ENCODE measurements around the gene FBXL15. TPM values are rescaled to one million over a fixed set of nuclear protein-coding genes. Genes with fewer than 3 reads are reported as not detected.

FBXL15 gene
- total and polyA plus RNA-seq, 9 of the 15 experiments (the other 6 are each of a cell fraction or from before 2014, with no cell fraction given): 0.08 to 25.9 (median 3.5) TPM

DNA sequence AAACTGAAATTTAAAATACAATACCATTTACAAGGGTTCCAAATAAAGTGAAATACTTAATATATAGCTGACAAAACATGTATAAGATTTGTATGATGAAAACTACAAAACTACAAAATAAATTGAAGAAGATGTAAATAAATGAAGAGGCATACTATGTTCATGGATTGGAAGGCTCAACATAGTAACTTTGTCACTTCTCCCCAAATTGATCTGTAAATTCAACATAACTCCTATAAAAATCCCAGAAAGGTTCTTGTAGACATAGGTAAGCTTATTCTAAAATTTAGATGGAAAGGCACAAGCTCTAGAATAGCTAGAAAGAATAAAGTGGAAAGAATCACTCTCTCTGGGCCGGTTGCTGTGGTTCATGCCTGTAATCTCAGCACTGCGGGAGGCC is 49.3 kb upstream of the FBXL15 start (continued):
- TF ChIP-seq SRSF9 (IDR thresholded peaks at IDR 0.05; ENCODE audit: borderline replicate concordance, low read depth, low read length) (no peak), JUN (IDR thresholded peaks at IDR 0.05; ENCODE audit: borderline replicate concordance, low read depth, low read length) (no peak), JUN (CRISPR knock-in tag; IDR thresholded peaks at IDR 0.05; ENCODE audit: borderline replicate concordance) (no peak)

DNA sequence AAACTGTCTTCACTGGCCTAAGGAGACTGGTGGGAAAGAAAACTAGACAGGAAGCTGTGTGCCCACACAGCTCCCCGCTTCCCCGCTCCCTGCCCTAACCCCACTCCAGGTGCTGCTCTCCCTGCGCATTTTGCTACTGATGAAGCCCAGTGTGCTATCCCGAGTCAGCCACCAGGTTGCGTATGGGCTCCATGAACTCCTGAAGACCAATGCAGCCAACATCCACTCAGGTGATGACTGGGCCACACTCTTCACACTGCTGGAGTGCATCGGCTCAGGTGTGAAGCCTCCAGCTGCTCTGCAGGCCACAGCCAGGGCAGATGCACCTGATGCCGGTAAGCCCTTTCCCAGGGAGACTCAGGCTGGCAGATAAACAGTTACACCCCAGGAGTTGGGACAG is 45.4 kb upstream of the FBXL15 start:
- in situ Hi-C loops (cut with MboI) (loop anchor here (25.0 kb wide), 1 partner anchor 212 kb away; no protein-coding TSS in a partner anchor), intact Hi-C loops (cut with micrococcal nuclease) (no loop called here)
- 96% methylated on average over 7 of the region's 7 CpGs for WGBS (ENCODE audit: insufficient coverage, low coverage, missing lambda C conversion rate)
- ATAC-seq (peak; percentile 55), DNase-seq (ENCODE audit: extremely low read depth in 1 of 4, low spot score in 3 of 4) (no peak), FAIRE-seq (no peak)
- H3K9me1 ChIP-seq (ENCODE audit: control insufficient read depth, insufficient read depth, low read length): no peaks in the 10 kb centered on the region
- H4K20me1 ChIP-seq (replicated peaks; ENCODE audit: control insufficient read depth, insufficient read depth, low read length): no peaks in the 10 kb centered on the region
- no peak overlapping the region for H3K4me2 ChIP-seq (ENCODE audit: insufficient read depth, low read length)
- ChIA-PET CTCF (ENCODE audit: low intra/inter-chr PET ratio) (interaction anchor here (0.6 kb wide), 1 partner anchor 146 kb away, joined by 3 read pairs; no protein-coding TSS in a partner anchor), POLR2A (interaction anchor here (1.4 to 1.5 kb wide), 2 partner anchors 9 to 12 kb away, joined by 3 to 6 read pairs; no protein-coding TSS in a partner anchor)
- H3K27me3 ChIP-seq (ENCODE audit: control insufficient read depth in 2 of 2, insufficient read depth in 2 of 2, low read length in 2 of 2): no peaks in the 10 kb centered on the region
- H3K9ac ChIP-seq (ENCODE audit: insufficient read depth in 1 of 2, low read depth in 2 of 2, low read length in 2 of 2): 0 out of 4 replicates have a peak overlapping the region, but pooled peaks of 1 of the 2 experiments have one; percentile 52
- H3K9me3 ChIP-seq (replicated peaks; ENCODE audit: control insufficient read depth, insufficient read depth, low read depth, low read length): no peaks in the 10 kb centered on the region
- H3K79me2 ChIP-seq (ENCODE audit: control insufficient read depth, insufficient read depth, low read length): no peaks in the 10 kb centered on the region
- H2AFZ ChIP-seq (ENCODE audit: low read depth, low read length): no peak overlapping the region
- no TSS peak for BruUV-seq (replicated peaks)
- no peak overlapping the region for H3K27ac ChIP-seq (ENCODE audit: extremely low read depth, low read depth, low read length)
- TF ChIP-seq, protein P1, sequence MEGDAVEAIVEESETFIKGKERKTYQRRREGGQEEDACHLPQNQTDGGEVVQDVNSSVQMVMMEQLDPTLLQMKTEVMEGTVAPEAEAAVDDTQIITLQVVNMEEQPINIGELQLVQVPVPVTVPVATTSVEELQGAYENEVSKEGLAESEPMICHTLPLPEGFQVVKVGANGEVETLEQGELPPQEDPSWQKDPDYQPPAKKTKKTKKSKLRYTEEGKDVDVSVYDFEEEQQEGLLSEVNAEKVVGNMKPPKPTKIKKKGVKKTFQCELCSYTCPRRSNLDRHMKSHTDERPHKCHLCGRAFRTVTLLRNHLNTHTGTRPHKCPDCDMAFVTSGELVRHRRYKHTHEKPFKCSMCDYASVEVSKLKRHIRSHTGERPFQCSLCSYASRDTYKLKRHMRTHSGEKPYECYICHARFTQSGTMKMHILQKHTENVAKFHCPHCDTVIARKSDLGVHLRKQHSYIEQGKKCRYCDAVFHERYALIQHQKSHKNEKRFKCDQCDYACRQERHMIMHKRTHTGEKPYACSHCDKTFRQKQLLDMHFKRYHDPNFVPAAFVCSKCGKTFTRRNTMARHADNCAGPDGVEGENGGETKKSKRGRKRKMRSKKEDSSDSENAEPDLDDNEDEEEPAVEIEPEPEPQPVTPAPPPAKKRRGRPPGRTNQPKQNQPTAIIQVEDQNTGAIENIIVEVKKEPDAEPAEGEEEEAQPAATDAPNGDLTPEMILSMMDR (IDR thresholded peaks at IDR 0.05 in 2 of 3, conservative IDR thresholded peaks at IDR 0.05 in 1 of 3; ENCODE audit: insufficient read depth in 2 of 3, low read depth in 1 of 3, low read length in 3 of 3): peak in 2 of 3 experiments; percentile 13 to 19; a peak in 1 of 6 replicates
- TF ChIP-seq, protein P2, sequence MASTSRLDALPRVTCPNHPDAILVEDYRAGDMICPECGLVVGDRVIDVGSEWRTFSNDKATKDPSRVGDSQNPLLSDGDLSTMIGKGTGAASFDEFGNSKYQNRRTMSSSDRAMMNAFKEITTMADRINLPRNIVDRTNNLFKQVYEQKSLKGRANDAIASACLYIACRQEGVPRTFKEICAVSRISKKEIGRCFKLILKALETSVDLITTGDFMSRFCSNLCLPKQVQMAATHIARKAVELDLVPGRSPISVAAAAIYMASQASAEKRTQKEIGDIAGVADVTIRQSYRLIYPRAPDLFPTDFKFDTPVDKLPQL (IDR thresholded peaks at IDR 0.05; ENCODE audit: extremely low read depth, insufficient read length): no peak
- H3K36me3 ChIP-seq (ENCODE audit: control insufficient read depth, insufficient read depth, low read length): peaks cover 56% of the 10 kb centered on the region; the same call in 2 of the 3 replicates
- no peaks in the 10 kb centered on the region for H3K4me1 ChIP-seq (replicated peaks in 1 of 2; ENCODE audit: control insufficient read depth in 2 of 2, insufficient read depth in 2 of 2, low read length in 2 of 2)
- no peak overlapping the region for H3K4me3 ChIP-seq
